GM19397 (cell line): ENCODE data around the gene CDKN2B-AS1.
"Not testable (repeated sequence)": the region's sequence is repeated elsewhere in the genome, so short reads cannot be mapped to it uniquely, and the experiment has no call there.

ENCODE experiments used
- ATAC-seq: cut with Tn5 transposase; IDR thresholded peaks from one replicate; pipeline ENCODE4 v1.9.1; 2021; ENCODE audit warnings: mild to moderate bottlenecking, moderate library complexity; ENCODE audit not compliant: unreplicated experiment

The CDKN2B-AS1 gene

GRCh38 chr9:22041344-22041743 is 46.8 kb downstream of the CDKN2B-AS1 start:
- no peak for ATAC-seq

GRCh38 chr9:22041775-22042174 is 47.2 kb downstream of the CDKN2B-AS1 start:
- ATAC-seq, result no peak

- ATAC-seq, result no peak
Measured at GRCh38 chr9:22043928-22044327, 49.3 kb downstream of the CDKN2B-AS1 start.

GRCh38 chr9:22044583-22044982 is 50.0 kb downstream of the CDKN2B-AS1 start:
- ATAC-seq, result no peak

GRCh38 chr9:22045423-22045822 is 50.8 kb downstream of the CDKN2B-AS1 start:
- ATAC-seq, result no peak

GRCh38 chr9:22046243-22046885 is 51.8 kb downstream of the CDKN2B-AS1 start:
- ATAC-seq, result no peak

GRCh38 chr9:22047596-22047995 is 53.0 kb downstream of the CDKN2B-AS1 start:
- no peak for ATAC-seq

GRCh38 chr9:22049411-22049810 is 54.8 kb downstream of the CDKN2B-AS1 start:
- no peak for ATAC-seq

- no peak for ATAC-seq
Measured at GRCh38 chr9:22050924-22051323, 56.3 kb downstream of the CDKN2B-AS1 start.

- no peak for ATAC-seq
Measured at GRCh38 chr9:22052376-22052945, 57.9 kb downstream of the CDKN2B-AS1 start.

GRCh38 chr9:22053178-22053577 is 58.6 kb downstream of the CDKN2B-AS1 start:
- no peak for ATAC-seq

GRCh38 chr9:22054076-22054475 is 59.5 kb downstream of the CDKN2B-AS1 start:
- ATAC-seq, result no peak

- no peak for ATAC-seq
Measured at GRCh38 chr9:22054529-22054928, 59.9 kb downstream of the CDKN2B-AS1 start.

- no peak for ATAC-seq
Measured at GRCh38 chr9:22055090-22055489, 60.5 kb downstream of the CDKN2B-AS1 start.

- no peak for ATAC-seq
Measured at GRCh38 chr9:22056402-22056801, 61.8 kb downstream of the CDKN2B-AS1 start.

- ATAC-seq, result not testable (repeated sequence)
Measured at GRCh38 chr9:22057972-22058371, 63.4 kb downstream of the CDKN2B-AS1 start.

GRCh38 chr9:22060831-22061383 is 66.3 kb downstream of the CDKN2B-AS1 start:
- no peak for ATAC-seq

GRCh38 chr9:22064957-22065356 is 70.4 kb downstream of the CDKN2B-AS1 start:
- no peak for ATAC-seq

- no peak for ATAC-seq
Measured at GRCh38 chr9:22065431-22066200, 71.0 kb downstream of the CDKN2B-AS1 start.

GRCh38 chr9:22067196-22067595 is 72.6 kb downstream of the CDKN2B-AS1 start:
- ATAC-seq, result no peak

- no peak for ATAC-seq
Measured at GRCh38 chr9:22068369-22068768, 73.8 kb downstream of the CDKN2B-AS1 start.

GRCh38 chr9:22073349-22073748 is 78.8 kb downstream of the CDKN2B-AS1 start:
- no peak for ATAC-seq
